K562 (cell line): ENCODE measurements around the gene EIF4E2. TPM values are rescaled to one million over a fixed set of nuclear protein-coding genes. Genes with fewer than 3 reads are reported as not detected.

Source experiments
- ATAC-seq: fragments of 200-7000 bp; cut with Tn5 transposase; 3 replicates; pipeline ENCODE4 v1.9.1; 2020; ENCODE audit warnings: moderate library complexity
- BruUV-seq: library from RNA; stranded (reverse); fragments of 400-500 nt; replicated peaks from 2 replicates; lab custom pipeline; 2021; lab: Mats Ljungman, UMichigan
- CTCF ChIA-PET: fragments of 300-600 bp; formaldehyde crosslinking; extraction: SDS; loops from one replicate; lab custom pipeline; 2021; ENCODE audit warnings: low intra/inter-chr PET ratio; lab: Yijun Ruan, JAX
- POLR2A ChIA-PET: fragments of 300-600, 350-650 bp; sonication (Branson Sonifier 250); formaldehyde crosslinking; extraction: SDS; loops from one replicate; lab custom pipeline; 2021; ENCODE audit warnings: antibody characterized with exemption, inconsistent platforms; lab: Yijun Ruan, JAX
- DNase-seq, 4 experiments: peaks; one replicate each; pipeline versions ENCODE4 v3.0.0 to v3.0.0-alpha.2; 2011 to 2018; ENCODE audit warnings: low spot score in 3 of 4, mixed read lengths in 3 of 4; ENCODE audit errors: extremely low read depth in 1 of 4
- FAIRE-seq: peaks from 2 replicates; lab custom pipeline; 2011; peaks lifted over from hg19 to GRCh38; lab: Jason Lieb, UNC
- H2AFZ ChIP-seq: 2 replicates; pipeline ENCODE4 v1.6.0; 2011; ENCODE audit warnings: low read depth, low read length, control low read depth, inconsistent platforms
- H3K27ac ChIP-seq: fragments of 200-600 bp; 3 replicates; pipeline ENCODE4 v1.8.0; 2011; ENCODE audit warnings: low read depth, mild to moderate bottlenecking, control low read depth, inconsistent platforms, low read length, moderate library complexity, mixed read lengths; ENCODE audit errors: extremely low read depth
- H3K27me3 ChIP-seq, 2 experiments: fragments of 300-600 bp in 1 of 2; 2 replicates in 1 of 2; 3 replicates in 1 of 2; pipeline versions ENCODE4 v1.6.0 to v1.8.0; 2011; ENCODE audit warnings: inconsistent platforms in 2 of 2, low read length in 2 of 2, mild to moderate bottlenecking in 1 of 2, mixed read lengths in 1 of 2, moderate library complexity in 1 of 2; ENCODE audit not compliant: control insufficient read depth in 2 of 2, insufficient read depth in 2 of 2
- H3K36me3 ChIP-seq: fragments of 300-600 bp; 3 replicates; pipeline ENCODE4 v1.8.0; 2011; ENCODE audit warnings: mild to moderate bottlenecking, low read length, inconsistent platforms; ENCODE audit not compliant: control insufficient read depth, insufficient read depth
- H3K4me1 ChIP-seq, 2 experiments: fragments of 200-600 bp in 1 of 2; replicated peaks in 1 of 2; 2 replicates in 1 of 2; 3 replicates in 1 of 2; pipeline versions ENCODE4 v1.5.1 to v1.8.0; 2011; ENCODE audit warnings: inconsistent platforms in 2 of 2, low read length in 2 of 2, mild to moderate bottlenecking in 1 of 2, mixed read lengths in 1 of 2, moderate library complexity in 1 of 2; ENCODE audit not compliant: control insufficient read depth in 2 of 2, insufficient read depth in 2 of 2
- H3K4me2 ChIP-seq: 2 replicates; pipeline ENCODE4 v1.6.1; 2011; ENCODE audit warnings: low read length, control low read depth, inconsistent platforms, mixed read lengths; ENCODE audit not compliant: insufficient read depth
- H3K4me3 ChIP-seq: fragments of 200-600 bp; sonication (generic), shearing (Covaris generic); 2 replicates; pipeline ENCODE4 v1.5.1; 2016; ENCODE audit warnings: control low read depth, inconsistent platforms
- H3K79me2 ChIP-seq: fragments of 200-600 bp; 3 replicates; pipeline ENCODE4 v1.8.0; 2011; ENCODE audit warnings: low read length, inconsistent platforms; ENCODE audit not compliant: control insufficient read depth, insufficient read depth
- H3K9ac ChIP-seq, 2 experiments: 2 replicates each; pipeline versions ENCODE4 v1.6.0 to v1.6.1; 2011; ENCODE audit warnings: low read depth in 2 of 2, low read length in 2 of 2, control low read depth in 1 of 2, inconsistent platforms in 1 of 2, mild to moderate bottlenecking in 1 of 2, mixed read lengths in 1 of 2; ENCODE audit not compliant: insufficient read depth in 1 of 2
- H3K9me1 ChIP-seq: one replicate; pipeline ENCODE4 v1.6.0; 2011; ENCODE audit warnings: inconsistent platforms, mild to moderate bottlenecking, low read length, moderate library complexity; ENCODE audit not compliant: control insufficient read depth, insufficient read depth
- H3K9me3 ChIP-seq: replicated peaks from 2 replicates; pipeline ENCODE4 v1.5.1; 2011; ENCODE audit warnings: low read depth, low read length, inconsistent platforms; ENCODE audit not compliant: control insufficient read depth, insufficient read depth
- H4K20me1 ChIP-seq: replicated peaks from 2 replicates; pipeline ENCODE4 v1.6.1; 2011; ENCODE audit warnings: low read length, inconsistent platforms, mixed read lengths; ENCODE audit not compliant: control insufficient read depth, insufficient read depth
- CCAR2 ChIP-seq: fragments of 200-400 bp; formaldehyde crosslinking; IDR thresholded peaks from 2 replicates; pipeline ENCODE4 v1.6.1; 2017; ENCODE audit warnings: mild to moderate bottlenecking, low read depth, low read length
- CTBP1 ChIP-seq: fragments of 450-650 bp; IDR thresholded peaks from 2 replicates; pipeline ENCODE4 v1.6.1; 2016; ENCODE audit warnings: borderline replicate concordance
- HNRNPK ChIP-seq: fragments of 200-400 bp; formaldehyde crosslinking; IDR thresholded peaks from one replicate; pipeline ENCODE4 v1.6.1; 2018; ENCODE audit warnings: mild to moderate bottlenecking, low read depth, low read length; ENCODE audit not compliant: poor library complexity, severe bottlenecking
- KLF10 ChIP-seq: fragments of 250-450 bp; sonication (Bioruptor Pico); IDR thresholded peaks from 2 replicates; pipeline ENCODE4 v1.6.1; 2021; ENCODE audit warnings: matching md5 sums
- L3MBTL2 ChIP-seq: fragments of 450-650 bp; IDR thresholded peaks from 2 replicates; pipeline ENCODE4 v1.6.1; 2016; ENCODE audit warnings: mild to moderate bottlenecking, moderate library complexity
- SMAD1 ChIP-seq: fragments of 150-350 bp; IDR thresholded peaks from 2 replicates; pipeline ENCODE4 v1.6.1; 2014; ENCODE audit warnings: low read length, low read depth; ENCODE audit not compliant: partially characterized antibody
- SREBF1 ChIP-seq: fragments of 150-350 bp; IDR thresholded peaks from 2 replicates; pipeline ENCODE4 v1.6.1; 2014; ENCODE audit warnings: antibody characterized with exemption, low read depth, low read length, borderline replicate concordance
- SRSF1 ChIP-seq: fragments of 200-400 bp; formaldehyde crosslinking; IDR thresholded peaks from 2 replicates; pipeline ENCODE4 v1.6.1; 2017; ENCODE audit warnings: mild to moderate bottlenecking, low read depth, low read length, moderate library complexity
- ZBTB26 ChIP-seq: fragments of 450-650 bp; formaldehyde crosslinking; IDR thresholded peaks from 2 replicates; pipeline ENCODE4 v1.4.0; 2022; ENCODE audit warnings: missing genetic modification characterization
- ZNF408 ChIP-seq: fragments of 250-450 bp; sonication (Bioruptor Pico); IDR thresholded peaks from 2 replicates; pipeline ENCODE4 v1.4.0; 2020; ENCODE audit warnings: low read depth, mild to moderate bottlenecking, moderate library complexity
- ZNF668 ChIP-seq: fragments of 250-450 bp; sonication (Bioruptor Pico); IDR thresholded peaks from 2 replicates; pipeline ENCODE4 v1.8.0; 2022; ENCODE audit warnings: mild to moderate bottlenecking, inconsistent platforms
- WGBS: fragments of 100-300 bp; shearing (Covaris generic); methylation state at CpG from one replicate; pipeline ENCODE4 v1.1.6; 2016; ENCODE audit warnings: low coverage, mixed read lengths; ENCODE audit not compliant: insufficient coverage; ENCODE audit errors: missing lambda C conversion rate; 5-methylcytosine and 5-hydroxymethylcytosine counted together
- in situ Hi-C: fragments of 300-500 bp; cut with MboI; formaldehyde crosslinking; loops from 4 replicates; pipeline ENCODE4 v1.15.0; 2018; ENCODE audit warnings: inconsistent platforms, mixed read lengths
- intact Hi-C: fragments of 100-400 bp; cut with micrococcal nuclease; formaldehyde crosslinking; loops from 2 replicates; pipeline ENCODE4 v1.14.2; 2022
- polyA plus RNA-seq, 8 experiments: library from polyadenylated mRNA; depleted of rRNA in 4 of 8; stranded (reverse) in 5 of 8; unstranded in 3 of 8; fragments of >200 nt; fragmentation: Nextera tagmentation in 2 of 8; fragmentation: Illumina TruSeq in 1 of 8; extraction: Ambion mirVana in 2 of 8; extraction: Trizol in 1 of 8; gene quantifications; 2 replicates each; pipeline versions ENCODE4 v1.2.1 to v1.2.3, GENCODE V29; 2011 to 2014; ENCODE audit warnings: inconsistent platforms in 1 of 8, missing spikeins in 1 of 8
- total RNA-seq, 7 experiments: library from RNA; depleted of rRNA in 6 of 7; stranded (reverse); fragments of >200 nt in 6 of 7; fragmentation: Illumina TruSeq in 2 of 7; extraction: Trizol in 2 of 7; gene quantifications; 2 replicates each; pipeline versions ENCODE4 v1.2.1 to v1.2.3, GENCODE V29; 2011 to 2021; ENCODE audit warnings: low replicate concordance in 1 of 7
- TF ChIP-seq, protein P1 (sequence below): fragments of 450-650 bp; IDR thresholded peaks from 2 replicates; pipeline ENCODE4 v1.6.1; 2017; ENCODE audit warnings: antibody characterized with exemption, mild to moderate bottlenecking
- TF ChIP-seq, protein P2 (sequence below): fragments of 250-450 bp; sonication (Bioruptor Pico); IDR thresholded peaks from 2 replicates; pipeline ENCODE4 v1.9.0; 2021; ENCODE audit warnings: mild to moderate bottlenecking, inconsistent platforms
- TF ChIP-seq, protein P3 (sequence below): sonication (generic); formaldehyde crosslinking; IDR thresholded peaks from 2 replicates; pipeline ENCODE4 v1.8.0; 2022; ENCODE audit warnings: mild to moderate bottlenecking, missing genetic modification reagents

The EIF4E2 gene
- total and polyA plus RNA-seq, 9 of the 15 experiments (the other 6 are each of a cell fraction or from before 2014, with no cell fraction given) = 33.9 to 169 (median 77.5) TPM

DNA sequence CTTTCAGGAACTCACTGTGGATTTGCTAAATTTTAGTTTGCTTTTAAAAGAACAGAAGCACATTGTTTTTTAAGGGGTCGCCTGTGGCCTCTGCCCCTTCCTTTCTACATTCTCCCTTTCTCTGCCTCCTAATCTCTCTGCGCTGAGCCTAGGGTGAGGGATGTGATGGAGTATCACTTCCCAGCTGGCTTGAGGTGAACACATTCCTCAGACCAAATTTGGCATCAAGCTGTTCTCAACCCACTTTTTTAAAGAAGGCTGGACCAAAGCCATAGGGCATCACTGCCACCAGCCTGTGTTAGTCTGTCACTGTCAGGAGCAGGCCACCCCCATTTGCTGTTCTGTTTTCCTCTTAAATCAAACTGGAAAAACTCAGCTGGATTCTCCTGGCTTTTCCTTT is 27.4 kb downstream of the EIF4E2 start (continued):
- TF ChIP-seq SMAD1 = no peak
- TF ChIP-seq, protein P1, sequence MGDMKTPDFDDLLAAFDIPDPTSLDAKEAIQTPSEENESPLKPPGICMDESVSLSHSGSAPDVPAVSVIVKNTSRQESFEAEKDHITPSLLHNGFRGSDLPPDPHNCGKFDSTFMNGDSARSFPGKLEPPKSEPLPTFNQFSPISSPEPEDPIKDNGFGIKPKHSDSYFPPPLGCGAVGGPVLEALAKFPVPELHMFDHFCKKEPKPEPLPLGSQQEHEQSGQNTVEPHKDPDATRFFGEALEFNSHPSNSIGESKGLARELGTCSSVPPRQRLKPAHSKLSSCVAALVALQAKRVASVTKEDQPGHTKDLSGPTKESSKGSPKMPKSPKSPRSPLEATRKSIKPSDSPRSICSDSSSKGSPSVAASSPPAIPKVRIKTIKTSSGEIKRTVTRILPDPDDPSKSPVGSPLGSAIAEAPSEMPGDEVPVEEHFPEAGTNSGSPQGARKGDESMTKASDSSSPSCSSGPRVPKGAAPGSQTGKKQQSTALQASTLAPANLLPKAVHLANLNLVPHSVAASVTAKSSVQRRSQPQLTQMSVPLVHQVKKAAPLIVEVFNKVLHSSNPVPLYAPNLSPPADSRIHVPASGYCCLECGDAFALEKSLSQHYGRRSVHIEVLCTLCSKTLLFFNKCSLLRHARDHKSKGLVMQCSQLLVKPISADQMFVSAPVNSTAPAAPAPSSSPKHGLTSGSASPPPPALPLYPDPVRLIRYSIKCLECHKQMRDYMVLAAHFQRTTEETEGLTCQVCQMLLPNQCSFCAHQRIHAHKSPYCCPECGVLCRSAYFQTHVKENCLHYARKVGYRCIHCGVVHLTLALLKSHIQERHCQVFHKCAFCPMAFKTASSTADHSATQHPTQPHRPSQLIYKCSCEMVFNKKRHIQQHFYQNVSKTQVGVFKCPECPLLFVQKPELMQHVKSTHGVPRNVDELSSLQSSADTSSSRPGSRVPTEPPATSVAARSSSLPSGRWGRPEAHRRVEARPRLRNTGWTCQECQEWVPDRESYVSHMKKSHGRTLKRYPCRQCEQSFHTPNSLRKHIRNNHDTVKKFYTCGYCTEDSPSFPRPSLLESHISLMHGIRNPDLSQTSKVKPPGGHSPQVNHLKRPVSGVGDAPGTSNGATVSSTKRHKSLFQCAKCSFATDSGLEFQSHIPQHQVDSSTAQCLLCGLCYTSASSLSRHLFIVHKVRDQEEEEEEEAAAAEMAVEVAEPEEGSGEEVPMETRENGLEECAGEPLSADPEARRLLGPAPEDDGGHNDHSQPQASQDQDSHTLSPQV = no peak
- TF ChIP-seq CTBP1 = no peak
- TF ChIP-seq KLF10 (CRISPR knock-in tag) = no peak

DNA sequence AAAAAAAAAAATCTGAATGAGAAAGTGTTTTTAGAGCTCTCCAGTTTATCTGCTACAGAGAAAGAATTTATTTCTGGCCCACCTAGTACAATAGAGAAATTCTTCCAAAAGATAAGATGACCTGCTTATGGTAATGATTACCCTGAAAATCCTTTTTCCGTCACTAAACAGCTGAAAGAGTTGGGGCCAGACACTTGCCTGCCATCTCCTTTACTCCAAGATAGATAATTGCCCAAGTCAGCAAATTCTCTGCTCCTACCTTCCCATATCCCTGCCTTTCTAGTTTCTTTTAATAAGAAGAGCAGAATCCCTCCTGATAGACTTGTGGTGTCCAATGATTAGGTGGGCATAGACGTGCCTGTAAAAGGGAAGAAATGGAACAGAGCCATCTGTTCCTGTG is 28.1 kb downstream of the EIF4E2 start:
- FAIRE-seq = no peak
- TF ChIP-seq ZBTB26 (CRISPR knock-in tag) = no peak
- no peak for TF ChIP-seq SREBF1
- TF ChIP-seq CCAR2 = no peak
- TF ChIP-seq L3MBTL2 = no peak
- TF ChIP-seq, protein P2, sequence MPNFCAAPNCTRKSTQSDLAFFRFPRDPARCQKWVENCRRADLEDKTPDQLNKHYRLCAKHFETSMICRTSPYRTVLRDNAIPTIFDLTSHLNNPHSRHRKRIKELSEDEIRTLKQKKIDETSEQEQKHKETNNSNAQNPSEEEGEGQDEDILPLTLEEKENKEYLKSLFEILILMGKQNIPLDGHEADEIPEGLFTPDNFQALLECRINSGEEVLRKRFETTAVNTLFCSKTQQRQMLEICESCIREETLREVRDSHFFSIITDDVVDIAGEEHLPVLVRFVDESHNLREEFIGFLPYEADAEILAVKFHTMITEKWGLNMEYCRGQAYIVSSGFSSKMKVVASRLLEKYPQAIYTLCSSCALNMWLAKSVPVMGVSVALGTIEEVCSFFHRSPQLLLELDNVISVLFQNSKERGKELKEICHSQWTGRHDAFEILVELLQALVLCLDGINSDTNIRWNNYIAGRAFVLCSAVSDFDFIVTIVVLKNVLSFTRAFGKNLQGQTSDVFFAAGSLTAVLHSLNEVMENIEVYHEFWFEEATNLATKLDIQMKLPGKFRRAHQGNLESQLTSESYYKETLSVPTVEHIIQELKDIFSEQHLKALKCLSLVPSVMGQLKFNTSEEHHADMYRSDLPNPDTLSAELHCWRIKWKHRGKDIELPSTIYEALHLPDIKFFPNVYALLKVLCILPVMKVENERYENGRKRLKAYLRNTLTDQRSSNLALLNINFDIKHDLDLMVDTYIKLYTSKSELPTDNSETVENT (CRISPR knock-in tag) = no peak
- TF ChIP-seq, protein P3, sequence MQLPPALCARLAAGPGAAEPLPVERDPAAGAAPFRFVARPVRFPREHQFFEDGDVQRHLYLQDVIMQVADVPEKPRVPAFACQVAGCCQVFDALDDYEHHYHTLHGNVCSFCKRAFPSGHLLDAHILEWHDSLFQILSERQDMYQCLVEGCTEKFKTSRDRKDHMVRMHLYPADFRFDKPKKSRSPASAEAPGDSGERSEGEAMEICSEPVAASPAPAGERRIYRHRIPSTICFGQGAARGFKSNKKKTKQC = no peak
- TF ChIP-seq ZNF408 (CRISPR knock-in tag) = no peak
- no peak for TF ChIP-seq ZNF668 (CRISPR knock-in tag)
- TF ChIP-seq SRSF1 = no peak
- TF ChIP-seq HNRNPK = no peak

More for the DNA sequence above, 28.1 kb downstream of the EIF4E2 start:
- H3K79me2 ChIP-seq = no peaks in the 10 kb centered on the region
- intact Hi-C loops = no loop called here
- in situ Hi-C loops = no loop called here
- no peaks in the 10 kb centered on the region for H3K27me3 ChIP-seq
- H3K4me3 ChIP-seq = no peak overlapping the region
- no peak for ATAC-seq
- ChIA-PET POLR2A (interaction anchor here (1.4 to 1.7 kb wide), 2 partner anchors 11 to 26 kb away, joined by 3 to 5 read pairs; no protein-coding TSS in a partner anchor), CTCF (no interaction called here)
- H4K20me1 ChIP-seq = no peaks in the 10 kb centered on the region
- 63% methylated on average over 1 of the region's 2 CpGs for WGBS
- H3K36me3 ChIP-seq = peaks cover 12% of the 10 kb centered on the region; the same call in 2 of the 3 replicates
- H3K9me1 ChIP-seq = no peaks in the 10 kb centered on the region
- no peak overlapping the region for H3K9ac ChIP-seq
- no TSS peak for BruUV-seq
- H3K27ac ChIP-seq = no peak overlapping the region
- no peaks in the 10 kb centered on the region for H3K4me1 ChIP-seq
- no peak overlapping the region for H2AFZ ChIP-seq
- no peak overlapping the region for H3K4me2 ChIP-seq
- DNase-seq = no peak
- no peaks in the 10 kb centered on the region for H3K9me3 ChIP-seq
